HG03159 (cell line): Measurements from ENCODE around the gene SPATA31D1.
"Not testable (repeated sequence)": the region's sequence is repeated elsewhere in the genome, so short reads cannot be mapped to it uniquely, and the experiment has no call there.

ENCODE experiments used
- ATAC-seq: cut with Tn5 transposase; IDR thresholded peaks from one replicate; pipeline ENCODE4 v1.9.1; 2021; ENCODE audit warnings: mild to moderate bottlenecking, moderate library complexity; ENCODE audit not compliant: unreplicated experiment

SPATA31D1 gene

DNA sequence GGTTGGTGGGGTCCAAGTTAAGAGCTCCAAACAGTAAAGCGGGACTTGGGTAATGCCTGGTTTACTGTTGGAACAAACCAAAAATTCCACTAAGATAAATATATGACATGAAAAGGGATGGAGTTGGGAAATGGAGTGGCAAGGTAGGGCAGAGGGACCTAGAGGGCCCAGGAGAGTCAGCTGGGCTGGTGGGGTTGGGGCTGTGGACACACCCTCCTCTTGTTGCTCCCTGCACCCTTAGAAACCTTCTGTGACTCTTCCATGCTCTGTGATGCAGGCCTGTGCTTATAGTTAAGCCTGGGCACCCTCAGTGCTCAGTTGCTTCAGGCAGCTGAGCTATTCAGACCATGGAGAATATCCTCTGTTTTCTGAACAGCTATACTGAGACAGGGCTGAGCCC is at the start of gene SPATA31D1:
TSS of gene SPATA31D1 (plus strand) at position 301 of the 400 bp plus-strand sequence. CDS start at position 348, 47 bp downstream.
- not testable (repeated sequence) for ATAC-seq

DNA sequence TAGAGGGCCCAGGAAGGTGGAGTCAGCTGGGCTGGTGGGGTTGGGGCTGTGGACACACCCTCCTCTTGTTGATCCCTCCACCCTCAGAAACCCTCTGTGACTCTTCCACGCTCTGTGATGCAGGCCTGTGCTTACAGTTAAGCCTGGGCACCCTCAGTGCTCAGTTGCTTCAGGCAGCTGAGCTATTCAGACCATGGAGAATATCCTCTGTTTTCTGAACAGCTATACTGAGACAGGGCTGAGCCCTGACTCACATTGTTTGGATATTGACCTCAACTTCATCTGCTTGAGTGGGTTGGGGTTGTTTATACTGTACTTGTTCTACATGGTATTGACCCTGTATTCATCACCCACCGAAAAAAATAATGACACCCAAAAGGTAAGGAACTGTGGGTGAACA is 45.2 kb upstream of the SPATA31D1 start, which contains the start of gene SPATA31D3:
TSS of gene SPATA31D3 (plus strand) at position 108 of the 400 bp plus-strand sequence. CDS start at position 194, 86 bp downstream.
- not testable (repeated sequence) for ATAC-seq

DNA sequence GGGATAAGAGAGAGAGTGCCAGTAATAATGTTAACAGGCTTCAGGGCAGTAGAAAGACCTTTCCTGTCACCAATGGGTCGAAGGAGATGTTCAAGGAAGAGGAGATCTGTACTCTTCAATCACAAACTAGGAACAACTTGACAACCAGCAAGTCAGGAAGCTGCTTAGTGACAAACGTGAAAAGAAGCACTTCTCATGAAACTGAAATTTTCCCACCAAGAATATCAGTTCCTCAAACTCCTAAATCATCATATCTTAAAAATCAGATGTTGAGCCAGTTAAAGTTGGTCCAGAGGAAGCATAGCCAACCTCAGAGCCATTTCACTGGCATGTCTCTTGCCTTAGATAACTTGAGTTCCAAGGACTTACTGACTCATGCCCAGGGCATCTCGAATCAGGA is 39.9 kb upstream of the SPATA31D1 start:
- not testable (repeated sequence) for ATAC-seq

GRCh38 chr9:81953096-81953495 is 35.5 kb upstream of the SPATA31D1 start:
- no peak for ATAC-seq

GRCh38 chr9:81955625-81956024 is 32.9 kb upstream of the SPATA31D1 start:
- no peak for ATAC-seq

DNA sequence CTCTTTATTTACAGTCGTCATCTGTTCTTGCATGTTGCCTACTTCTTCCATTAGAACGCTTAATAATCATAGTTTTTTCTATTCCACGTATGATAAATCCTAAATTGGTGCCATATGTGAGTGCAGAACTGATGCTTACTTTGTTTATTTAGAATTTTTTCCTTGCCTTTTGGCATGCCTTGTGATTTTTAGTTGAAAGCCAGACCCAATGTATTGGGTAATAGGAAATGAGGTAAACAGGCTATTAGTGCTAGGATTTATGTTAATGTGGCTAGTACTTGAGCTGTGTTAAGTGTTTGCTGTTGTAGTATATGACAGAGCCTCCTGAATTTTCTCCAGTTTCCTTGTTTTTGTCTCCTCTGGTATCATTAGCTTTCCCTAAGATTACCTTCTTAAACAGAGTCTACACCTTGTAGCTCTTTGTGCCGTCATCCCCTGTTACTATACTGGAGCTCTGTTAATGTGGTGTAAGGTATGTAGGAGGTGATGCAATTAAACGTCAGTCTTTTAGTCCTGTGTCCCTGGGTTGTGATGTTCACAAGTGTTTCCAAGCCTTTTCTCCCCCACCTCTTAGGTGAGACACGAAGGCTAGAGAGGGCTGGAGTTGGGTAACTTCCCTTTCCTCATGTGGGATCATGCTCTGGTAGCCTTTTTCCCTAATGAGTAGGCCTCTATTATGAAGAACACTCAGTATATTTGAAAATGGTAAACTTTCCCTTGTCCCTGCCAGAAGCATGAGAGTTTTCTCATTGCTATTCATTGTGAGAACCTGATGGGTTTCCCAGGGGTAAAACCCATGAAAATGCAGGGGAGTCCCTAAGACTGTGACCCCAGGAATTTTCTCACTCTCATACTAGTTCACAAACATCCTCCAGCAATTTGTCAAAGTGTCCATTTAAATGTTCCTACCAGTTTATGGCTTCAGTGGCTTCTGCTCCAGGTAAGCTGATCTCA is 24.1 kb upstream of the SPATA31D1 start:
- no peak for ATAC-seq

DNA sequence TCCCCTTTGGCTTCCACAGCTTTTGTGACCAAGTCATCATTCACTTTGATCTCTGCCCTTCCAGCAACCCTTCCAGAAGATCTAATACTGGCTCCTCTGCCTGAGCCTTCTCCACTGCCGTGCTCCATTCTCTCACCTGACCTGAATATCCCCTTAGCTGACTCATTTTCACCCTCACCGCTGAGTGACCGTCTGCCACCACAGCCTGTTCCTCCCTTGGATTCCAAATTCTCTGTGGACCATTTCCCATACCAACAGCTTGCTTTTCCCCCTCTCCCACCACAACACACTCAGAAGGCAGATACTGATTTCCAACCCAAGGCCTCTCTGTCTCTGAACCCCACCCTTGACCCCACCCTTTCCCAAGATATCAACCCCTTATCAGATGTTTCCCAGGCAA is 20.5 kb upstream of the SPATA31D1 start:
- ATAC-seq, result no peak

- no peak for ATAC-seq
Observed at GRCh38 chr9:81969971-81970370, 18.6 kb upstream of the SPATA31D1 start.

DNA sequence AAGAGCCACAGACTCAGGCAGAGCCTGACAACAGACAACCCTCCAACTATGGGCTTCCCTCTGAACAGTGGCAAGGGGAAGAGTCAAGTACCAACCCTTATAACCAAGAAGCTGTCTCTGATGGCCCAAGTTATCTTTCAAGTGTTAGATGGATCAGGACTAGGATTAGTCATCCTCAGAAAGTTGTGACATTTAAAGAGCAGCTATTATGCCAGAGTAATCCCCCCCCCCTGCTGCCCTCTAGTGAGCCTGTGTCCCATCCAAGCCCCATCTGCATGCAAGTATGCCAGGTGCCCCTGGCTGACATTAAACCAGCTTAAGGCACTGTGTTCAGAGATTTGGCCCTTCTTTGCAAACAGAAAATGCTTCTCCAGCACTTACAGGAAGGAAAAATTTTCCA is 16.8 kb upstream of the SPATA31D1 start:
- ATAC-seq, result no peak

DNA sequence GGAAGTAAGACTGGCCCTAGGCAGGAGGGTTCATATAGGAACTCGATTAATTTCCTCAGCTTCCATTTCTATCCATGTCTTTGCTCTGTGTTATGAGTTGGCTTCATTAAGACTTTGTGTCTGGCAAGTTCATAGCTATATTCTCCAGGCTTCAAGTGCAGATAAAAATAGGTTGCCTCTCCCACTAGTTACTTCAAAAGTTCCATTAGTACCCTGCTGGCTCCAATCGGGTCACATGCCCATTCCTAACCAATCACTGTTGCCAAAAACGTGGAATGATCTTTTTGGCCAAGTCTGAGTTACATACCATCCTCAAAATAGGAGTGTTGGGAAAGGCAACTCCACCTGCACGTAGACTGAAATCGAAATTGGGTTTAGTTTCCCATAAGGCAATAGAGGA is 13.8 kb upstream of the SPATA31D1 start:
- ATAC-seq, result no peak

- no peak for ATAC-seq
Observed at GRCh38 chr9:81976351-81976750, 12.2 kb upstream of the SPATA31D1 start.

GRCh38 chr9:81979196-81979595 is 9.4 kb upstream of the SPATA31D1 start:
- ATAC-seq, result no peak

- ATAC-seq, result no peak
Observed at GRCh38 chr9:81980568-81980967, 8.0 kb upstream of the SPATA31D1 start.

DNA sequence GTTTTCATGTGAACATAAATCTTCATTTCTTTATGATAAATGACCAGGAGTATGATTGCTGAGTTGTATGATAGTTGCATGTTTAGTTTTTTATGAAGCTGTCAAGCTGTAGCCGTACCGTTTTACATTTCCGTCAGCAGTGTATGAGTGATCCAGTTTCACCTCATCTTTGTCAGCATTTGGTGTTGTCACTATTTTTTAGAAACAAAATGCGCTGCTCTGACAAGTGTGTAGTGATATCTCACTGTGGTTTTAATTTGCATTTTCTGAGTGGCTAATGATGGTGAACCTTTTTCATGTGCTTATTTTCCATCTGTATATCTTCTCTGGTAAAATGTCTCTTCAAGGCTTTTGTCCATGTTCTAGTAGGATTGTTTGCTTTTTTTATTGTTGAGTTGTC is 6.7 kb upstream of the SPATA31D1 start:
- no peak for ATAC-seq

GRCh38 chr9:81984928-81985327 is 3.6 kb upstream of the SPATA31D1 start:
- no peak for ATAC-seq

DNA sequence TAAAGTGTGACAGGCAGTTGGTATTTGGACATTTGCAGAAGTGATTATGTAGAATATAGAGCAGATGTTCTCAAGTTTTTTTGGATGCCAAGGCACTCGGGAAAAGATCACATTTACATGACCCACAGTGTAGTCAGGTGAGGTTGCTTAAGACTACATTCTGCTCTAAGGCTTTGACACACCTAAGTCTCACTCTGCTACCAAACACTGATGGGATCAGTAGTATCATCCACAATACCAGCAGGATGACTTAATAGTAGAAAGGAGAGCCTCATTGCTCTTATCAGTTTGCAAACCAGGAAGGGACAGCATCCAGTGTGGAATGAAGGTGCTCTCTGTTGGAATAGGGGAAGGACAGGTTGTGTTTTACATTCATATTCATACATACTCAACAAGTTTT is 2.5 kb upstream of the SPATA31D1 start:
- ATAC-seq, result no peak

GRCh38 chr9:81989700-81990099 is 1.1 kb downstream of the SPATA31D1 start:
- ATAC-seq, result no peak

- ATAC-seq, result no peak
Observed at GRCh38 chr9:81993656-81994055, 5.1 kb downstream of the SPATA31D1 start.

DNA sequence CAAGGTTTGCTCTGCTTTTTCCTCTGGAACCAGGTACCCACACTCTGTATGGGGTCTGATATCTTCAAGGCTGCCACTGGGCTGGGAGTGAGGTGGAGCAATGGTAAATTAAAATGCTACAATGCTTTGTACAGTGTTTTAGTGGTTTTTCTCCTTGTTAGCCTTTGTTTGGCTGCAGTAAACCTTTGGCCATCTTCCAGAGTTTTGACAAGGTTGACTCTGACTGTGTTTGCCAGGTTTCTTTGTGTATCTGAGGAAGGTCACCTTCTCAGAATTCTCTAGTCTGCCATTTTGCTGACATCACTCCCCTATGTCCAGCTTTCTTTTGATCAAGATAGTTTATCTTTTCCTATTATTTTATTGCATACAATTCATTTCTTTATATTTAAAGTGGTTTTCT is 11.2 kb downstream of the SPATA31D1 start:
- no peak for ATAC-seq

- no peak for ATAC-seq
Observed at GRCh38 chr9:82010711-82011110, 22.1 kb downstream of the SPATA31D1 start.

DNA sequence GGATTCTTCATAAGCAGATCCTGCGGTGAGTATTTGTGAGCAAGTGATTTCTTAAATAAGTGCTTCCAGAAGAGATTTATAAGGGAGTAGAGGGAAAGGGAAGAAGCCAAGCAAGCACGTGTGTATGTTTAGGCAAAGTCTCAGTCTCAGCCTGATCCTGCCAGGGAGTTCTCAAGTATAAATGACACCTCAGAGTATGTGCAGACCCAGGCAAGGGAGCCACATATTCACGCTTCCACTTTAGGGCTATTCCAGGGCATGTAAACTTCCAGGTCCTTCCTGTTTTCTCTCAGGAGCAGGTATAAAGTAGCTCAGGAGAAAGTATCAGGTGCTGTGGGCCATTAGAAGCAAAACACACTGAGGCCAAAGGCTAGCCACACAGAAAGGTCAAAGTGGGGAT is 22.6 kb downstream of the SPATA31D1 start:
- no peak for ATAC-seq

- ATAC-seq, result no peak
Observed at GRCh38 chr9:82012276-82012675, 23.7 kb downstream of the SPATA31D1 start.
